Measurements from ENCODE around the gene ABCC1. TPM values are rescaled to one million over a fixed set of nuclear protein-coding genes. Genes with fewer than 3 reads are reported as not detected.

ABCC1 gene
- total RNA-seq, 1 donor from 2014 or later = 38.7 TPM

DNA sequence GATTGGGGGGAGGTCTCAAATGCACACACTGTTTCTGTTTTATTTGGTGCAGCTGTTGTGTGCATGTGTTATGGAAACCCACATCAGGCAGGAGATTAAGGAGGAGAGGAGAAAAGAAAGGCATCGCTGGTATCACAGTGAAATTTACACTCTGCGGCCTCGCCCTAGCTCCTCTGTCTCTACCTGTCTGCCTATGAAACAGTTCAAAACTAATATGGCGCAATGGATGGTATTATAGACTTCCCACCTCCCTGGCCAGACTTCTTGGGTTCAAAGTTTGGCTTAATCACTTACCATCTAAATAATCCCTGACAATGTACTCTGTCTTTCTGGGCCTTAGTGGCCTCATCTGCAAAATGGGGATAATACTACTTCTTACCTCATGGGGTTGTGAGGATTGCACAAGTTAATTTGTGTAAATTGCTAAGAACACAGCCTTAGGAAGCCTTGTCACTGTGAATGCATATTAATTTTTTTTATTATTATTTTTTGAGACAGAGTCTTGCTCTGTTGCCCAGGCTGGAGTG is 1.4 kb upstream of the ABCC1 start:
- Mint-ChIP-seq H3K27ac (ENCODE audit: unreplicated experiment) (no peak overlapping the region), H3K27me3 (ENCODE audit: low read depth) (peaks cover 2% of the 10 kb centered on the region), H3K9me3 (no peaks in the 10 kb centered on the region), H3K4me1 (peaks cover 27% of the 10 kb centered on the region), H3K4me3 (peak overlapping the region; percentile 80), H3K36me3 (ENCODE audit: low read depth) (no peaks in the 10 kb centered on the region)
- TF ChIP-seq, protein P1, sequence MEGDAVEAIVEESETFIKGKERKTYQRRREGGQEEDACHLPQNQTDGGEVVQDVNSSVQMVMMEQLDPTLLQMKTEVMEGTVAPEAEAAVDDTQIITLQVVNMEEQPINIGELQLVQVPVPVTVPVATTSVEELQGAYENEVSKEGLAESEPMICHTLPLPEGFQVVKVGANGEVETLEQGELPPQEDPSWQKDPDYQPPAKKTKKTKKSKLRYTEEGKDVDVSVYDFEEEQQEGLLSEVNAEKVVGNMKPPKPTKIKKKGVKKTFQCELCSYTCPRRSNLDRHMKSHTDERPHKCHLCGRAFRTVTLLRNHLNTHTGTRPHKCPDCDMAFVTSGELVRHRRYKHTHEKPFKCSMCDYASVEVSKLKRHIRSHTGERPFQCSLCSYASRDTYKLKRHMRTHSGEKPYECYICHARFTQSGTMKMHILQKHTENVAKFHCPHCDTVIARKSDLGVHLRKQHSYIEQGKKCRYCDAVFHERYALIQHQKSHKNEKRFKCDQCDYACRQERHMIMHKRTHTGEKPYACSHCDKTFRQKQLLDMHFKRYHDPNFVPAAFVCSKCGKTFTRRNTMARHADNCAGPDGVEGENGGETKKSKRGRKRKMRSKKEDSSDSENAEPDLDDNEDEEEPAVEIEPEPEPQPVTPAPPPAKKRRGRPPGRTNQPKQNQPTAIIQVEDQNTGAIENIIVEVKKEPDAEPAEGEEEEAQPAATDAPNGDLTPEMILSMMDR (conservative IDR thresholded peaks at IDR 0.05) = no peak
- no peak for DNase-seq (ENCODE audit: low read depth, low spot score)

DNA sequence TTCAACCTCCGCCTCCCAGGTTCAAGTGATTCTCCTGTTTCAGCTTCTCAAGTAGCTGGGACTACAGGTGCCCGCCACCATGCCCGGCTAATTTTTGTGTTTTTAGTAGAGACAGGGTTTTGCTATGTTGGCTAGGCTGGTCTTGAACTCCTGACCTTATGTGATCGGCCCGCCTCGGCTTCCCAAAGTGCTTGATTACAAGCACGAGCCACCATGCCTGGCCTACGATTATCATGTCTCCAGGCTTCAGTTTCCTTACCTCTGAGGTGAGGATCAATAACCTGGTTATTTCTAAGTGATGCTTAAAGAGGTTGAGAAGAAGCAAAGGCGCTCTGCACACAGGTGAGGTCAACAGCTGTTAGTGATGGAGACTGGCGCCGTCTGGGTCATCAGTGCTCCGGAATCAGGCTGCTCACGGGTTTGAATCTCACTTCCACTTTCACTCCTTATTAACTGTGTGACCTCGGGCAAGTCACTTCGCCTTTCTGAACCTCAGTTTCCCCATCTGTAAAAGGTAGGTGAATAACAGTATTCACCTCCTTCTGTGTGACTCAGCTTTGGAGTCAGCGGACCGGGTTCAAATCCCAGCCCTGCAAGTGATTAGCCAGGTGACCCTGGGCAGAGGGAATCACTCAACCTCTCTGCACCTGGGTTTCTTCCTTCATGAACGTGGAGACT is 745 bp upstream of the ABCC1 start:
- H3K27me3 Mint-ChIP-seq (ENCODE audit: low read depth) = peaks cover 2% of the 10 kb centered on the region
- no peaks in the 10 kb centered on the region for H3K36me3 Mint-ChIP-seq (ENCODE audit: low read depth)

DNA sequence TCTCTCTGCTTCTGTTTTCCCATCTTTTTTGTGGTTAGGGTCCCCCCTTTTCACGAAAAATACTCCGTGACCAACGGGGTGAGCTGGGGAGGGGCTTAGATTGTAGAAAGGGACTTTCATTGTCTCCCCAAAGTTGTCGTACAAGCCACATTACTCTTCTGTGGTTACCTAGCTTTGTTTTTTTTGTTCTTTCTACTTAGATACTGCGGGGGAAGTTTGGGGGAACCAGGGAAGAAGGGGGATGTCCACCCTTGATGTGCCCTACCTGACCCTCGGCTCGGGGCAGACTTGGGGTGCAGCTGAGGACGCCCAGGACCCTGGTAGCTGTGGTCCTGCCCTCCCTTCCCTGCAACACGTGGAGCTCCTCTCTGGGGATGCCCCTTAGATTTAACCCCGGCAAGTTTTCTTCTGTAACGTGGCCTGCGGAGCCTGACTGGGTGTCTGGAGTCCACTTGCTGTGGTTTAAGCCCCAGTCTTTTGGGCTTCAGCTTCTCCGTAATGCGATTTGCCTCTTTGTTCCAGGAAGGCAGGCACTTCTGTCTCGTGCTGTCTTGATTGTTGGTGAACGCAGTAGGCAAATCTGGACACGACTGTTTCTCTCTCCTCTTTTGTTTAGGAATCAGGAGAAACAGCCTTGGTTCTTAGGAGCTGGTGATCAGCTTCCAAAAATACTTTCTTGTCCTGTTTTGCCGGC is 892 bp downstream of the ABCC1 start:
- Mint-ChIP-seq H3K27me3 (ENCODE audit: low read depth) (peaks cover 2% of the 10 kb centered on the region), H3K4me3 (peak overlapping the region; percentile 99)

More for the DNA sequence above, 745 bp upstream of the ABCC1 start:
- DNase-seq (ENCODE audit: low read depth, low spot score) = no peak
- H3K4me3 Mint-ChIP-seq = peak overlapping the region; percentile 88
- H3K4me1 Mint-ChIP-seq = peaks cover 27% of the 10 kb centered on the region
- TF ChIP-seq, protein P1 (conservative IDR thresholded peaks at IDR 0.05) = no peak
- no peaks in the 10 kb centered on the region for H3K9me3 Mint-ChIP-seq
- no peak overlapping the region for H3K27ac Mint-ChIP-seq (ENCODE audit: unreplicated experiment)

DNA sequence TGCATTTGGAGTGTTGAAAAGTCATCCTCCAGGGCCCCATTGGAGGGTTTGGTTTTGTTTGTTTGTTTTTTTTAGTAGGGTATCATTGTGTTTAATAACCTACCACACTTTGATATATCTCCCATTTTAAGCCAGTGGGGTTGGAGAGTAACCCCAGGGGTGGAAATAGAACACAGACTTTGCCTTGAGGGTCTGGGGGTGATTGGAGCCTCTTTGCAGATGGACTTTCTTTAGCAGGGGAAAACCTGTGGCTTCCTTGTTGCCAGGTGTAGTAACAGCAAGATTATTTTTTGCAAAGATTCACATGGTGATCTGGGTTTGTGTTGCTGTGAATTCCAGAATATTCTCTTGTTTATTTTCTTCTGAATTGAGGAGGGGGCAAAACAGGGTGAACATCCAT is 1.5 kb downstream of the ABCC1 start:
- Mint-ChIP-seq H3K4me1 (peaks cover 27% of the 10 kb centered on the region), H3K4me3 (peak overlapping the region; percentile 99), H3K27me3 (ENCODE audit: low read depth) (peaks cover 2% of the 10 kb centered on the region), H3K9me3 (no peaks in the 10 kb centered on the region), H3K36me3 (ENCODE audit: low read depth) (no peaks in the 10 kb centered on the region), H3K27ac (ENCODE audit: unreplicated experiment) (peak overlapping the region; percentile 94)
- DNase-seq (ENCODE audit: low read depth, low spot score) = no peak
- TF ChIP-seq, protein P1 (conservative IDR thresholded peaks at IDR 0.05) = no peak

More for the DNA sequence above, 892 bp downstream of the ABCC1 start:
- no peaks in the 10 kb centered on the region for H3K36me3 Mint-ChIP-seq (ENCODE audit: low read depth)
- H3K9me3 Mint-ChIP-seq = no peaks in the 10 kb centered on the region
- H3K27ac Mint-ChIP-seq (ENCODE audit: unreplicated experiment) = peak overlapping the region; percentile 94
- peaks cover 27% of the 10 kb centered on the region for H3K4me1 Mint-ChIP-seq
- TF ChIP-seq, protein P1 (conservative IDR thresholded peaks at IDR 0.05) = no peak
- peak; percentile 12 for DNase-seq (ENCODE audit: low read depth, low spot score)

DNA sequence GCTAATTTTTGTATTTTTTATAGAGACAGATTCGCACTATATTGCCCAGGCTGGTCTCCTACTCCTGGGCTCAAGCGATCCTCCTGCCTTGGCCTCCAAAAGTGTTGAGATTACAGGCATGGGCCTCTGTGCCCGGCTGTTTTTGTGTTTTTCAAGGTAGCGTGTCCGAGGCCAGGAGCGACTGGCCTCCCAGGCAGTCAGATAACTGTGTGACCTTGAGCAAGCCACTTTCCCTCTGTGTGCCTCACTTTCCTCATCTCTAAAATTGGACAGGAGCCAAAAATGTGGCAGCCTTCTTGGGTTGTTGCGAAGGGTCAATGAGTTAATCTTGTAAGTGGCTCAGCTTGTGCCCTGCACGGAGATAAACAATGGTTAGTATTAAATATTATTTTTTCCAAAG is 2.4 kb downstream of the ABCC1 start:
- Mint-ChIP-seq H3K4me3 (peak overlapping the region; percentile 81), H3K27me3 (ENCODE audit: low read depth) (peaks cover 2% of the 10 kb centered on the region), H3K4me1 (peaks cover 27% of the 10 kb centered on the region), H3K27ac (ENCODE audit: unreplicated experiment) (no peak overlapping the region), H3K9me3 (no peaks in the 10 kb centered on the region), H3K36me3 (ENCODE audit: low read depth) (no peaks in the 10 kb centered on the region)
- DNase-seq (ENCODE audit: low read depth, low spot score) = no peak
- TF ChIP-seq, protein P1 (conservative IDR thresholded peaks at IDR 0.05) = no peak

All from neural crest cell (in vitro differentiated cells).